ENCODE results near the gene AUTS2. TPM values are rescaled to one million over a fixed set of nuclear protein-coding genes. Genes with fewer than 3 reads are reported as not detected.

The AUTS2 gene
- total RNA-seq, 1 donor from 2014 or later = 9.9 TPM

- no peaks in the 10 kb centered on the region for H3K27me3 ChIP-seq (ENCODE audit: control insufficient read depth, insufficient read depth, low read length)
- H3K36me3 ChIP-seq (ENCODE audit: control insufficient read depth, insufficient read depth, low read length) = no peaks in the 10 kb centered on the region
- DNase-seq (ENCODE audit: low read depth) = no peak
- TF ChIP-seq, protein P1, sequence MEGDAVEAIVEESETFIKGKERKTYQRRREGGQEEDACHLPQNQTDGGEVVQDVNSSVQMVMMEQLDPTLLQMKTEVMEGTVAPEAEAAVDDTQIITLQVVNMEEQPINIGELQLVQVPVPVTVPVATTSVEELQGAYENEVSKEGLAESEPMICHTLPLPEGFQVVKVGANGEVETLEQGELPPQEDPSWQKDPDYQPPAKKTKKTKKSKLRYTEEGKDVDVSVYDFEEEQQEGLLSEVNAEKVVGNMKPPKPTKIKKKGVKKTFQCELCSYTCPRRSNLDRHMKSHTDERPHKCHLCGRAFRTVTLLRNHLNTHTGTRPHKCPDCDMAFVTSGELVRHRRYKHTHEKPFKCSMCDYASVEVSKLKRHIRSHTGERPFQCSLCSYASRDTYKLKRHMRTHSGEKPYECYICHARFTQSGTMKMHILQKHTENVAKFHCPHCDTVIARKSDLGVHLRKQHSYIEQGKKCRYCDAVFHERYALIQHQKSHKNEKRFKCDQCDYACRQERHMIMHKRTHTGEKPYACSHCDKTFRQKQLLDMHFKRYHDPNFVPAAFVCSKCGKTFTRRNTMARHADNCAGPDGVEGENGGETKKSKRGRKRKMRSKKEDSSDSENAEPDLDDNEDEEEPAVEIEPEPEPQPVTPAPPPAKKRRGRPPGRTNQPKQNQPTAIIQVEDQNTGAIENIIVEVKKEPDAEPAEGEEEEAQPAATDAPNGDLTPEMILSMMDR (IDR thresholded peaks at IDR 0.05; ENCODE audit: insufficient read depth, low read length, poor library complexity, severe bottlenecking) = no peak
- no peak overlapping the region for H3K4me3 ChIP-seq (ENCODE audit: low read depth, low read length)
Measured at GRCh38 chr7:70457883-70458680, 859.8 kb downstream of the AUTS2 start.

GRCh38 chr7:70458745-70459144, 860.5 kb downstream of the AUTS2 start:
- TF ChIP-seq, protein P1 (IDR thresholded peaks at IDR 0.05; ENCODE audit: insufficient read depth, low read length, poor library complexity, severe bottlenecking) = no peak
- no peak for DNase-seq (ENCODE audit: low read depth)
- Histone ChIP-seq H3K4me3 (ENCODE audit: low read depth, low read length) (no peak overlapping the region), H3K36me3 (ENCODE audit: control insufficient read depth, insufficient read depth, low read length) (no peaks in the 10 kb centered on the region), H3K27me3 (ENCODE audit: control insufficient read depth, insufficient read depth, low read length) (no peaks in the 10 kb centered on the region)

DNA sequence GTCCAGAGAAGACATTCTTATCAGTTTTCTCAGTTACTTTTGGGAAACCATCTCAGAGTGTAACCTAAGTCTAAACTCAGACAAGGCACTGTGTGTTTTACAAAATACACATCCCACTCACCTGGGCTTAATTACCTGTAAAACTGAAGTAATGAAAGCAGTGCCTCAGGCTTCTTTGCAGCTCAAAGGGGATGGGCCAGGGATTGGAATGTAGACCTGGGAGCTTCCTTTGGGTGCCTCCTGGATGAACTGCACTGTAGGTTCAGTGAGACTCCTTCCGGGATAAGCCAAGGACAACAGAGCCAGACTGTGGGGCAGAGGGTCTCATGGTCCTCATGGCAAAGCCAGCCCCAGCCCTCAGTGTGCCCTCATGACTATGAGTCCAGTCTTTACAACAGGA, 861.3 kb downstream of the AUTS2 start:
- H3K36me3 ChIP-seq (ENCODE audit: control insufficient read depth, insufficient read depth, low read length) = no peaks in the 10 kb centered on the region
- TF ChIP-seq, protein P1 (IDR thresholded peaks at IDR 0.05; ENCODE audit: insufficient read depth, low read length, poor library complexity, severe bottlenecking) = no peak
- H3K4me3 ChIP-seq (ENCODE audit: low read depth, low read length) = no peak overlapping the region
- H3K27me3 ChIP-seq (ENCODE audit: control insufficient read depth, insufficient read depth, low read length) = no peaks in the 10 kb centered on the region
- DNase-seq (ENCODE audit: low read depth) = no peak

- TF ChIP-seq, protein P1 (IDR thresholded peaks at IDR 0.05; ENCODE audit: insufficient read depth, low read length, poor library complexity, severe bottlenecking) = no peak
- Histone ChIP-seq H3K36me3 (ENCODE audit: control insufficient read depth, insufficient read depth, low read length) (no peaks in the 10 kb centered on the region), H3K27me3 (ENCODE audit: control insufficient read depth, insufficient read depth, low read length) (no peaks in the 10 kb centered on the region), H3K4me3 (ENCODE audit: low read depth, low read length) (no peak overlapping the region)
- DNase-seq (ENCODE audit: low read depth) = no peak
Measured at GRCh38 chr7:70460071-70460470, 861.8 kb downstream of the AUTS2 start.

- H3K27me3 ChIP-seq (ENCODE audit: control insufficient read depth, insufficient read depth, low read length) = no peaks in the 10 kb centered on the region
- no peaks in the 10 kb centered on the region for H3K36me3 ChIP-seq (ENCODE audit: control insufficient read depth, insufficient read depth, low read length)
- TF ChIP-seq, protein P1 (IDR thresholded peaks at IDR 0.05; ENCODE audit: insufficient read depth, low read length, poor library complexity, severe bottlenecking) = no peak
- DNase-seq (ENCODE audit: low read depth) = no peak
- H3K4me3 ChIP-seq (ENCODE audit: low read depth, low read length) = no peak overlapping the region
Measured at GRCh38 chr7:70460562-70460961, 862.3 kb downstream of the AUTS2 start.

Measured in kidney epithelial cell (primary cell).